GM19467 (cell line): Measurements from ENCODE around the gene MVB12B.

Experiments used
- ATAC-seq: cut with Tn5 transposase; IDR thresholded peaks from one replicate; pipeline ENCODE4 v1.9.1; 2021; ENCODE audit warnings: mild to moderate bottlenecking, moderate library complexity; ENCODE audit not compliant: unreplicated experiment

The MVB12B gene

DNA sequence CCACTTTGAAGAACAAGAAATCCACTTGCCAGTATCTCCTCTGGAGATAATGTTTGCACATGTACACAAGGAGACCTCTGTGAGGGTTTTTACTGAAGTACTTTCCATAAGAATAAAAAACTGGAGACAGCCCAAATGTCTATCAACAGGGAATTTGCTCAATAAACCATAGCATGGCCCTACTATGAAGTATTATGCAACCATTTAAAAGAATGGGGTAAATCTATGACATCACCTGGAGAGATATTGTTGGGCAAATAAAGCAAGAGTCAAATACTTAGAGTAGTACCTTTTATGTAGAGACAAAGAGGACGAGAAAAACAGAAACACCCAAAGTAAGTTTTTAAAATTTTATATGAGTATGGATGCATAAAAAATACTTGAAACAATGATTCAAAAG, 23.9 kb upstream of the MVB12B start:
- ATAC-seq, result no peak

DNA sequence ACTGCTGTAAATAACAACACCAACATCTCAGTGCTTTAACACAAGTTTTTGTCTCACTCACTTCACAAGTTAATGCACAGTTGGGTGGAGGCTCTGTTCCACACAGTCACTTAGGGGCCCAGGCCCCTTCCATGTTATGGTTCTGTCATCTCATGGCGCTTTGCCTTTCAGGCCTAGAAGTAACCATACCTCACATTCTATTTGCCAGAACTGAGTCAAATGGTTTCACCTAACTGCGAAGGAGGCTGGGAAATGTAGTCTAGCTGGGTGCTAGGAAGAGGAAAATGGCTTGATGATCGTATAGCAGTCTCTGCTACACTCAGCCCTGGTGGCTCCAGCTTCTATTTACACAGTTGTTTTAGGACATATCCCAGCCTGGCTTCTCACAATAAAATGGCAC, 23.1 kb upstream of the MVB12B start:
- ATAC-seq, result no peak

DNA sequence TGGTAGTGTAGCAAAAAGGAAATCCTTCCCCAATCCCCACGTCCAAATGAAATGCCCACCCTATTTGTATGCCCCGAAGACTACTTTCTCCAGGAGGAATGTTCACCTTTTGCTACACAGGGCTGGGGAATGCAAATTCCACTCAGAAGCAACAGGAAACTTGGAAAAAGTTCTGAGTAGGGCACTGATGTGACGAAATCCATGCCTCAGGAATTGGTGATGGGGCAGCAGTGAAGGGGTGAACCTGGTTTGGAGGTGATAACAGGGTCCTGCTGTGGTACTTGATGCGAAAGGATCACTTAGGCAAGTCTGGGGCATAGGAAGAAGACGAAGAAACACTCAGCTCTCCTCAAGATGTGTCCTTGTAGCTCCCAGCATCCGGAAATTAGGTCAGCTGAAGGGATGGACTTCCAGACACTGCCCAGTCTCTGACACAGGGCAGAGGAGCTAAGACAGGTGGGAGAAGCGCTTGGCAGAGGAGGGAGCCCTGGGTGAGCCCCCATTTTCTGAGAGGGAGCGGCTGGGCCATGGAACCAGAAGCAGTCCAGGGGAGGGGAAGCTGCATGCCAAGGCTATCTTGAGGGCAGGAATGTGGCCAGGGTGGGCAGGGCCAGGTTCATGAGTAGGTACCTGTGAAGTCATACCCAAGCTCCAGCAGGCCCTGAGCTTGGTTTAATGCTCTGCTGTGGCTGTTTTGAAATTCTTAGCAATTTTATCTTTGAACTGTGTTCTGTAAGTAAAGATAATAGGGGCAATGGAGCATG, 22.2 kb upstream of the MVB12B start:
- ATAC-seq, result no peak

DNA sequence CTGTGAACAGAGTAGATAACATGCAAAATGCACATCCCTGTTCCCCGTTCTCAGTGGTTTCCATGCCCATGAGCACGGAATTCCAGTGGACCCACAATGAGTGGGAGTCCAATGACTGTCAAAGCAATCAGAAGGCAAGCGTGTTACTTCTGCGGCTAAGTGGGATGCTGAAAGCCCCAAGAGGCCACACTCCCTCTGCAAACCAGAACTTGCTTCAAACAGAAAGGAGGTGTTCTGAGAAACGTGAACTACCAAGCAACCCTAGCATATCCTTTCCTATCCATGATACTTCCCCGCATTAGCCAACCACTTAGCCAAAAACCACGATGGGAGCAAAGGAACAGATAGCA, 21.7 kb upstream of the MVB12B start:
- no peak for ATAC-seq

DNA sequence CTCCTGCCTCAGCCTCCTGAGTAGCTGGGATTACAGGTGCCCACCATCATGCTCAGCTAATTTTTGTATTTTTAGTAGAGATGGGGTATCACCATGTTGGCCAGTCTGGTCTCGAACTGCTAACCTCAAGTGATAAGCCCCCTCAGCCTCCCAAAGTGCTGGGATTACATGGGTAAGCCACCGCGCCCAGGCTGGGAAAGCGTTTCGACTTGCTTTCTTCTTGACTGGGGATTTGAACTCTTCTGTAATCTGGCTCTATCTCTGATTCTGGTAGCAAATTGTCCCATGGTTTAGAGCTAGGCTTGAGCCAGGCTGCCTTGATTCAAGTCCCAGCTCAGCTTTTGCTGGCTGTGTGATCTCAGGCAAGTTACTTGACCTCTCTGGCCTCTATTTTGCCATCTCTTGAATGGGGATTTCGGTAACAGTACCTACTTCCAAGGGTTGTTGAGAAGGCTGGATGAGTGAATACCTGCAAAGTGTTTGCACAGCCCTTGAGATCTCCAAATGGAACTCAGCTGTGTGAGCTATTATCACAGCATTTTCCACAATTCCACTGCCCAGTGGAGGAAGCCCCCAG, 20.5 kb upstream of the MVB12B start:
- ATAC-seq, result no peak

GRCh38 chr9:126307322-126308061, 19.1 kb upstream of the MVB12B start:
- ATAC-seq, result no peak

DNA sequence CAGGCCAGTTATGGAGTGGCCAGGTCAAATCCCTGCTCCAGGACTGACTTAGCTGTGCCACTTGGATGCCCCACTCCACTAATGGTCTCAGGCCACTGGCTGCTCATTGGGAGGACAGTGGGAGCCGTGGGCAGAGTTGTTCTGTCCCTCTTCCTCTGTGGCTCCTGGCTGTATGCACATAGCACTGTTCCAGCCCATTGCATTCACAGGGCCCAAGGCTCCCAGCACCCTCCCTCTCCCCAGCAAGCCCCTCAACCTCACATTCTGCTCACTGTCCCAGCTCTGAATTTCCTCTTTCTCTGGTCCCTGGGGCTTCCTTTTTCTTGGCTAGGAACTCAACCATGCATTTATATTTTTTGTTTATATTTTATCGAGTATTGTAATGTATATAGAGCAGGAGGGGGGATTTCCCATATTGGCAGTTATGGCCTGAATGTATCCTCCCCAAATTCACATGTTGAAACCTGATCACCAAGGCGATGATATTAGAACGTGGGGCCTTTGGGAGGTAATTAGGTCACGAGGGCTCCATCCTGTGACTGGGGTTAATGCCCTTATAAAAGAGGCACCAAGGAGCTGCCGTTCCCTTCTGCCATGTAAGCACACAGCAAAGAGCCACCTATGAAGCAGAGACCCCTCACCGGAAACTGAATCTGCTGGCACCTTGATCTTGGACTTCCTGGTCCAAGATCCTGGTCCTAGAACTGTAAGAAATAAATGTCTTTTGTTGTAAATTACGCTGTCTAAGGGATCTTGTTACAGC, 17.0 kb upstream of the MVB12B start:
- no peak for ATAC-seq

DNA sequence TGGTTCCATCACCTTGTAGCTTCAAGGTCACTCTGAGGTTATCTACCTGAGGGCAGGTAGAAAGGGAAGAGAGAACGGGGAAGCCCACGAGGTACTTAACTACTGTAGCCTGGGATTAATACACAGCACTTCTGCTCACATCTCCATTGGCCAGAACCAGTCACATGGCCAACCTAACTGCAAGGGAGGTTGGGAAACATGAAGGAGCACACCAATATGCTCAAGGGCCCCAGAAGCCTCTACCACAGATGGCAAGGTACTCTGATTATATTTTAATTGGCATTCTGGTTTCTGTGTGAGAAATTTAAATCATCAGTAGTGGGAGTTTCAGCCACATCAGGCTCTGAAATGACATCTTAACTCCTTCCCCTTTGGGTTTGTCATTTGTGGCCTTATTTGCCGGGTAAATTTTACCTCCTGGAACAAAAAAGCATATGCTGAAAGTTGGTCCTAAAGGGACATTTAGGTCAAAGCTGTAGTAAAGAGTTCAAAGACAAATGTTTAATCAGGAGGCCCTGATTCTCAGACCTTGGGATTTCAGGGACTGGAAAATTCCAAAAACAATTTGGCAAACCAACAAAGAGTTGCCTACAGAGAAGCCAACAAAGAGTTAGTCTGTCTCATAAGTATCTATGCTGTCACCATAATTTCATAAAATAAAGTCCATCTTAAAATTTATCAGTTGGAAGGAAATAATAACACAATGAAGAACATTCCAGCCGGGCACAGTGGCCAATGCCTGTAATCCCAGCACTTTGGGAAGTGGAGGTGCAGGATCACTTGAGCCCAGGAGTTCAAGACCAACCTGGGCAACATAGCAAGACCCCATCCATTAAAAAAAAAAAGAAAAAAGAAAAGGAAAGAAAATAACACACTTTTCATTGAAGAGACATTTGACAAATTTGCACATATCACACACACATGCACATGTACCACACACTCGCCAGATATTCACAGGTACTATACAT, 13.8 kb upstream of the MVB12B start:
- no peak for ATAC-seq

GRCh38 chr9:126316085-126316655, 10.5 kb upstream of the MVB12B start:
- no peak for ATAC-seq

GRCh38 chr9:126317513-126317912, 9.1 kb upstream of the MVB12B start:
- ATAC-seq, result no peak

DNA sequence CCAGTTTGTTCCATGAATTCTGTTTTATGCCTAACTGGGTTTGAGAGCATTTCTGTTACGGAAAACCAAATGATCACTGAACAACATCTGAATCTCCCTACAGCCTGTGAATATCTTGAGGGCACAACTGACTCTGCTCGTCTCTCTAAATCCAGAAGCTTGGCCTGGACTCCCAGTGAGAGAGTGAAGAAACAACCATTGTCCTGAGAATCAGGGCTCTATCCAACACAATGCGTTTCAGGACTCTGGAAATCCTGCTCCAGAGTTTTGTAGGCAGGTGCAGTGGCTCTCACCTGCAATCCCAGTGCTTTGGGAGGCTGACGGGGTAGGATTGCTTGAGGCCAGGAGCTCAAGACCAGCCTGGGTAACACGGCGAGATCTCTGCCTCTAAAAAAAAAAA, 7.8 kb upstream of the MVB12B start:
- ATAC-seq, result no peak

DNA sequence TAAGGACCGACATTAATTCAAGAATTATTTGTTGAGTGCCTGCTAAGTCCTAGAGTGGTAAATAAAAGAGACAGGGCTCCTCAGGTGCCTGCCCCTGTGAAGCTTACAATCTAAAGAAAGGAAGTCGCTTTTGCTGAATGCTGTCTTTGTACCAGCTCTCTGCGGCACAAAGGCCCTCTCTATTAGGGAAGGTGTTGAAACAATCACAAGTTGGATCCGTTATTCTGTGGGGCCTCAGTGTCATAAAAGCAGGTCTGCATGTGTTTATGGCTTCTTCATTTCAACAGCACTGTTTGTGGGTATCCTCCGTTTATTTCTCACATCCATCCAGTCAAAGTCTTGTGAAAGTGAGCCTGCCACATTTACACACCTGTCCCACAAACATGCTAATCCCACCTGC, 7.0 kb upstream of the MVB12B start:
- no peak for ATAC-seq

- no peak for ATAC-seq
Measured at GRCh38 chr9:126320158-126320922, 6.3 kb upstream of the MVB12B start.

DNA sequence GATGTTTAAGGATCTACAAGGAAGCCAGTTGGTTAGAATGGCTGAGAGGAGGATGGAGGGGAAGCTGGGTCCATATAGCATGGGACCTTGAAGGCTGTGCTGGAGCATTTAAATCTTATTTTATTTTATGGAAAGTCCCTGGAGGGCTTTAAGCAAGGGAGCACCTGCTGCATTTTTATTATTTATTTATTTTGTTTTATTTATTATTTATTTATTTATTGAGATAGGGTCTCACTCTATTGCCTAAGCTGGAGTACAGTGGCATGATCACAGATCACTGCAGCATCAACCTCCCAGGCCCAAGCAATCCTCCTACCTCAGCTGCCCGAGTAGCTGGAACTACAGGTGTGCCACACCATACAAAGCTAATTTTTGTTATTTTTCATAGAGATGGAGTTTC, 4.9 kb upstream of the MVB12B start:
- no peak for ATAC-seq

DNA sequence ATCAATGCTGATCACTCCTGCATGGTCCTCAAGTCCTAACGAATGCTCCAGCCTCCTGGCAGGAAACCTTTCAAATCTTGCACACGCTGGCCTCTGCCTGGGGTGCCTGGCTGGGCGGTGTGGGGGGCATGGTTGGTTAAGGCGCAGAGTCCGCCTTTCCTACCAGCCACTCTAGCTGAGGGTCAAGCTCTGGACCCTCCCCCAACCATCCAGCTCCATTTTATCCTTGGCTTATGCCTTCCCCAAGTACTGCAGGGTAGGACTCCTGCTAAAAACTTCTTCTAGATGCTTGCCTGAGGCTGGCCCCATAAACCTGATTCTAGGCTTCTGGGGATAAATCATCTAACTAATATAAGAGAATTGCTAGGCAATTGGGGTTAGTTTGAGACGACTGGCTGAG, 808 bp upstream of the MVB12B start:
- no peak for ATAC-seq

DNA sequence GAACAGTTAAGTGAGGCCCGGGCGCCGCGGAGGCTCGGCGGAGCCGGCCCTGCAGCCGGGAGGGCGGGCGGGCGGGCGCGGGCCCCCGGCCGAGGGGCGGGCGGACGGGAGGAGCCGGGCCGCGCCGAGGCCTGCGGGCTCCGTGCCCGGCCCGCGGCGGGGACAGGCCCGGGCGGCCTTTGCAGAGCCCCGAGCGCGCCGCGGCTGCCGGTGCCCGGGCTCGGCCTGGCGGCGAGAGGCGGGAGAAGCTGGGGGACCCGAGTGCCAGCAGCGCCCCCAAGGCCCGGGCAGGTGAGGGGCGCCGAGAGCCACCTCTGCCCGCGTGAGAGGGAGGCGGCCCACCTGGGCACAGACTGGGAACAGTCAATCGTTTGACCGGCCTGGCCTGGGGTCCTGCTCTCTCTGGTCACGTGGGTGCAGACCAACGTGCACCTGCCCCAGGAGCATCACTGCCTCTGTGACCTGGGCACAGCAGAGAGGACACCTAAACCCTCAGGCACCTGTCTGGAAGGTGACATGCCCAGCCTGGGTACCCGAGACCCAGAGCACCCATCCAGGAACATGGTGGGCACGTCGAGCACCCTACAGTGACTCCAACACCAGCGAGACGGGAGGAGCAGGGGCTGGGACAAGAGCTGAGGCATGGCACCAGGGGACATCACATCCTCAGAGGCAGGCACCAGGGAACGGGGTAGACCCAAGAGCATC, 531 bp downstream of the MVB12B start:
- no peak for ATAC-seq

- no peak for ATAC-seq
Measured at GRCh38 chr9:126327714-126328185, 1.1 kb downstream of the MVB12B start.

GRCh38 chr9:126328407-126328806, 1.8 kb downstream of the MVB12B start:
- no peak for ATAC-seq
